GM19035 (cell line): ENCODE measurements around the gene WSCD1.

Experiments used
- ATAC-seq: cut with Tn5 transposase; IDR thresholded peaks from one replicate; pipeline ENCODE4 v1.9.1; 2021; ENCODE audit not compliant: unreplicated experiment

Gene WSCD1

DNA sequence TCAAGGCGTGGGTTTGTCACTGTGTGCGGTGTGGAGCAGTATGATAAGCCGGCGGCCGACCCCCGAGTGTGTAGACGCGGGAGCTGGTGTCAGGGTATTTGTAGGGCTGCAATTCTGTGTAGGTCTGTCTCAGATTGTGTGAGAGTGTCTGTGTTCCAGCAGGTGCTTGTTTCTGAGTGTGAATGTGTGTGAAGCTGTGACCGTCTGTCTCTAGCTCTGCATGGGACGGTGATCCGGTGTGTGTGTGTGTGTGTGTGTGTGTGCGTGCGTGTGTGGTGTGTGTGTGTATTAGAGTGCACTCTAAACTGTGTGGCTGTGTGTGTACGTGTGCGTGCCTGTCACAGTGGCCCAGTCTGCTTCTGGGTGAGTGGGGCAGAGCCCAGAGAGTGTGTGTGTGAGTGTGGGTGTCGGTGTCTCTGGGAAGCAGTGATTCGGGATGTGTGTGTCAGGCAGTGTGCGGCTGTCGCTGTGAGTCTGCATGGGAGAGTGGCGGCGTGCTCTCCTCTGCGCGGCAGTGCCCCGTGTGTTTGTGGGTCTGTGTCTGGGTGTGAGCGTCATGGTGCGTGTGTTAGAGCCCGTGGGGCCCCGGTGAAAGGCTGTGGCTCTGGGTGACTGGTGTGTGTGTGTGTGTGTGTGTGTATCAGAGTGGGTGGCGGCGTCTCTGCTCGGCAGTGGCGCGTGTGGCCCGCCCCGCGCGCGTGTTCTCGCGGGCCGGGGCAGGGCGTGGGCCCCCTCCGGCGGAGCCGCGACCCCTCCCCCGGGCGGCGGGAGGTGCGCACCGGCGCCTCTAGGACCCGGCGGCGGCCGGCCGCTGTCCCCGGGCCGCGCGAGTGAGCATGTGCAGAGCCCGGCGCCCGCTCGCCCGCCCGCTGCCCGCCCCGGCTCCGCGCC lies at the start of gene WSCD1:
WSCD1 (plus strand) TSS at position 841 of the 891 bp plus-strand sequence. CDS start 10,280 bp downstream, outside the sequence.
- ATAC-seq: no peak

DNA sequence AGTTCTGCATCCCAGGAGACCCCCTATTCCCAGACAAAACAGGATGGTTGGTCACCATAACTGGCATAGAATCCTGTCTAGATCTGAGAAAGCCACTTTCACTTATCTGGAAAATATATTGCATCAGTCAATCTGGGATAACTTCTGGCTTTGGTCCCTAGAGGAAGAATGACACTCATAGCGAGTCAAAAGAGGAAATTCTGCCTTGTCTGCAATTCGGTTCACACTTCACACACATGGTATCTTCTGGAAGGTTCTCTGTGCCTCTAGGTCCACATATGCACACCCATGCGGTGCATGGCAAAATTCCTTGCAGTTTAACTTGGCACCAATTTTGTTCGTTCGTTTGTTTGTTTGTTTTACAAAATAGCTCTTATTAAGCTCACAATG lies 49.2 kb upstream of the WSCD1 start:
- no peak for ATAC-seq

GRCh38 chr17:6021627-6022026 lies 48.6 kb upstream of the WSCD1 start:
- ATAC-seq: no peak

GRCh38 chr17:6023036-6023831 lies 46.9 kb upstream of the WSCD1 start:
- ATAC-seq: no peak

- no peak for ATAC-seq
These were observed 45.6 kb upstream of the WSCD1 start for GRCh38 chr17:6024576-6024975.

GRCh38 chr17:6027342-6028024 lies 42.7 kb upstream of the WSCD1 start:
- no peak for ATAC-seq

DNA sequence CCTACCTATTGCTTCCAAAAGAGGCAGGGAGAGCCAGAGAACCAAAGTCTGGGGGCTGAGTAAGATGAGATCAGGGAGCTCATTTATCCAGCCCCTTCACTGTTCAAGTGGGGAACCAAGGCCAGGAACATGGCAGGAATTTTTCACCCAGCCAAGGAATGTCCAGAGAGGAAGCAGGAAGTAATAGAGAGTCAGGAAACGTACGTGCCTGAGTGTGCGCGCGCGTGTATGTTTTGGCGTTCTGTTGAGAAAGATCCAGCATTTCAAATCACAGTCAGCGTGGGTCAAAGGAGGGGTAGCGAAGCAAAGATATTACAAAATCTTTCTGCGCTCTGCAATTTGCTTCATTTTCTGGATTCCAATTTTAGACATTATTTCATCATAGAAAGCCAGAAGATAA lies 41.9 kb upstream of the WSCD1 start:
- ATAC-seq: no peak

- no peak for ATAC-seq
These were observed 34.3 kb upstream of the WSCD1 start for GRCh38 chr17:6035801-6036394.

GRCh38 chr17:6040504-6040903 lies 29.7 kb upstream of the WSCD1 start:
- no peak for ATAC-seq

- no peak for ATAC-seq
These were observed 28.9 kb upstream of the WSCD1 start for GRCh38 chr17:6041246-6041645.

DNA sequence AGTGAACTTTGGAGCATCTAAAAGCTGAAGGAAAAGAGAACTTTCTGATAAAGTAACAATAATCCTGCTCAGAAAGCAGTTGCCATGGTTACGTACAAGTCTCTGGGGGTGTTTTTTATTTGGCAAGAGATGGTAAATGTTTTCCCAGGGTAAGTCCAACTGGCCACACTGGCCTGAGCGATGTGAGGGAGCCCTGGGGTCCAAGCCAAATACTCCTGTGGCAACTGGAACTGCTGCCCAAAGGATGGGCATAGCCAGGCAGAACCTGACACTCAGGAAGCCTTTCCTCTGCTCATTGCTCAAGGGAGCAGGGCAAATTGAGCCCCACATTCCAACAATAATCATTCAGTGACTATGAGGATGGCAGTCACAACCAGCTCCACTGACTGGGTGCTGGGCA lies 26.8 kb upstream of the WSCD1 start:
- no peak for ATAC-seq

DNA sequence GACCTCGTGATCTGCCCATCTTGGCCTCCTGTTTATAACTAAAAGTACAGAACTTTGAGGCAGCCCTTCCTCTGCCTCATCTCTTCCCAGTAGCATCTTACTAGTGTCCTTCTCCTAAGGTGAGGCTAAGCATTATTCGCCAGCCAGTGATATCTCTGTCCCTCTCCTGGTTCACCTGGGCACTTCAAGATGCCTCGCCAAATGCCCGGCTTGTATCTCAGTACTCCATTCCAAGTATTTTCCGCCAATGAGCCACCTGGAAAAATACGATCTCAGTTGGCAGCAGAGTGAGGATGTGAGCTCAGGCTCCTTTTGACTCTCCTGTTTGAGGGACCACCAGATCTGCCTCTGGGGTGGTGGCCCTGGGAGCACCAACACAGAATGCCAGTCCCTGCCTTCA lies 25.9 kb upstream of the WSCD1 start:
- ATAC-seq: no peak

DNA sequence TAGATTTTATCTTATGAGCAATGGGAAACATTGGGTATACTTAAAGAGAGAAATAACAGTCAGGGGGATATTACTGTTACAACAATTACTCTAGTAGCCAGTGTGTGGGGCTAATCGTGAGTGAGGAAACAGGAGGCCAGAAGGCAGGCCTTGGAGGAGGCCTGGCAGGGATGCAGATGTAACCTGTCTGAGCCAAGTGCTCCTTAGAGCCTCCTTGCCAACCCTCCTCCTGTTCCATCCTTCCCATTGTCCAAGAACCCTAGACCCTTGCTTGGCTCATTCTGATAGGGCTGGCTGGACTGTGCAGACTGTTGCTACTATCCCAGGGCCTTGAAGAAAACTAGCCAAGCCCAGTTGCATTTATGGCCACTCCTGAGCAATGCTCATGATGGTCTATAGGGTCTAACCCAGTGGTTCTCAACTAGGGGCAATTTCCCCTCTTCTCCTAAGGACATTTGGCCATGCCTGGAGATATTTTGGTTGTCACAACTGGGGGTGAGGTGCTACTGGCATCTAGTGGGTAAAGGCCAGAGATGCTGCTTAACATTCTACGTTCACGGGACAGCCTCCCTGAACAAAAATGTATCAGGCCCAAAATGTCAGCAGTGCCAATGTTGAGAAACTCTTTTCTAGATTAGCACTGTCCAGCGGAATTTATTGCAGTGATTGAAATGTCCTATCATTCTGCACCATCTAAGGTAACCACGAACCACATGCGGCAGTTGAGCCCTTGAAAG lies 24.4 kb upstream of the WSCD1 start:
- no peak for ATAC-seq

GRCh38 chr17:6046431-6046830 lies 23.7 kb upstream of the WSCD1 start:
- ATAC-seq: no peak

DNA sequence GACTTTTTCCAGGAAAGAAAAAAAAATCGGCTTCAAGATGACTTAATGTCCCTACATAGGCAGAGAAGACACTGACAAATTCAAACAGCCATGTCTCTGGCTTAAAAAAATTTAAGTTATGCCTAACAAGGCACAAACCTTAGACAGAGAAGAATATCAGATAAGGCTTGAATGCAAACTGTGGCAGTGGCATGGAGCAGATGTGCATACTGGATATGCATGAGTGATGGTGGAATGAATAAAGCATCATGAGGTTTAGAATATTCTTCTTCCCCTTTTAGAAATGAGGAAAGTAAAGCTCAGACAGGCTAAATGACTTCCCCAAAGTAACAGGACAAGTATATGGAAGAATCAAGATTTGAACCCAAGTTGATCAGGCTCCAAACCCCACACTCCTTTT lies 23.2 kb upstream of the WSCD1 start:
- ATAC-seq: no peak

- no peak for ATAC-seq
These were observed 22.2 kb upstream of the WSCD1 start for GRCh38 chr17:6047966-6048365.

DNA sequence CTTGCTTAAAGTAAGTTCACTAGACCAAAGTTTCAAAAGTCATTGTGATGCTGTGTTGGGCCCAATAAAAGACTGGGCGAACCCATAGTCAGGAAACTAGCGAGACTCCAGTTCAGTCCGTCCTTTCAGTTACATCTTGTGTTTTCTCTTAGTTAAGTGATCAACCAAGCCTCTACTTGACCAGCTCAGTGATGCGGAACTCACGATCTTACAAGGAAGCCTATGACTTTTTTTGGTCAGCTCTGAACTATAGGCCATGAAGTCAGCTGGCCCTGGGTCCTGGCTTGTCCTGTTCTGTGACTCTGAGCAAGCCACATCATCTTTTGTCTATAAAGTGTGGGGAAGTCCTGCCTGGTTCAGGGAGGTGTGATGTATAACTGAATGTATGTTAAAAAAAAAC lies 21.7 kb upstream of the WSCD1 start:
- ATAC-seq: no peak

DNA sequence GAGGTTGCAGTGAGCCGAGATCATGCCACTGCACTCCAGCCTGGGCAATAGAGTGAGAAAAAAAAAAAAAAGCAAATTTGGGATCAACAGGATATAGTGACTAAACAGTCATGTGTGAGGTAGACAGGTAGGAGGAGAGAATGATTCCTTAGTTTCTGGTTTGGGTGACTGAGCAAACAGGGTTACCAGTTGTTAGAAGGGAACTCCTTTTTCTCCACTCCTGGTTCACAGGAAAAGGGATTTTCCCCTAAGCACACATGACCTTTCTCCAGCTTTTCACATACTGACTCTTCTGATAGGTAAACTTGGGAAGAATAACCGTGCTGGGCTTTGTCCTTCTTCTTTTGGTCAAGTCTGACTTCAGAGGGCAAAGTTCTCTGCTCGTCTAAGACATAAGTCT lies 17.3 kb upstream of the WSCD1 start:
- ATAC-seq: no peak

DNA sequence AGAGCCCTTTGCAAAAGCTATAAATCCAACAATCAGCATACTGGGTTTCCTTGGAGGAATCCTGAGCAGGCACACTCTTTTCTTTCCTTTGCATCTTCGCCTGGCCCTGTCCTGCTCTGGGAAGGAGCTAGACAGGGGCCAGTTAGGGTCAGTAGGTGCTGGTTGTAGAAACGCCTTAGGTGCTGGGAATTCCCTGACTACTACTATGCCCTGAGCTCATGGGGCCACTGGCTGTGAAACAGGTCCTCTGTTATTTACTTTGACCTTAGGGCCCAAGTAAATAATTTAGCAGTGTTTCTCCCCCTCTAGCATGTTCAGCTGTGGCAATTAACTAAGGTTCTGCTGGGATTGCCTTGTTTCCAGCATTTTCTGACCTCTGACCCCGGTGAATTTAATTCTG lies 15.8 kb upstream of the WSCD1 start:
- ATAC-seq: no peak

- ATAC-seq: no peak
These were observed 14.1 kb upstream of the WSCD1 start for GRCh38 chr17:6056104-6056503.

DNA sequence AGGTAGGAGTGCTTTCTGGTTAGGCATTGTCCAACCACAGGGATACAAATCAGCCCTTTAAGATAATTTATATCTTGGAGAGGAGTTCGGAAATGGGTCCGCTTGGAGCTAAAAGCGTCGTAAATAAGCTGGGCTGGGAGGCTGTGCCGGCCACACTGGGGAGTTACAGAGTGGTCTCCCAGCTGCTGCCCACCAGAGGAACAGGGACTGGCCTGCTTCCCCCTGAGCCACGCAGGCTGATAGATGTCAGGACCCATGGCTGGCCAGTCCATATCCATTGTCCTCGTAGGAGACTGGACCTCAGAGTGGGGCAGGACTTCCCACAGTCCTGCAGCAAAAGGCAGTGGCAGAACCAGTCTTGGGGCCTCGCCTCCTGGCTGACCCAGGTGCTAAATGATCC lies 12.6 kb upstream of the WSCD1 start:
- no peak for ATAC-seq
